Kidney epithelial cell (primary cell): ENCODE data around the gene DSCAM. TPM values are rescaled to one million over a fixed set of nuclear protein-coding genes. Genes with fewer than 3 reads are reported as not detected.

ENCODE experiments used
- DNase-seq: peaks from one replicate; pipeline ENCODE4 v3.0.0-alpha.2; 2010; ENCODE audit warnings: low read depth
- H3K27me3 ChIP-seq: 2 replicates; pipeline ENCODE4 v1.6.0; 2011; ENCODE audit warnings: low read length; ENCODE audit not compliant: control insufficient read depth, insufficient read depth
- H3K36me3 ChIP-seq: 2 replicates; pipeline ENCODE4 v1.5.1; 2011; ENCODE audit warnings: low read length; ENCODE audit not compliant: control insufficient read depth, insufficient read depth
- H3K4me3 ChIP-seq: 2 replicates; pipeline ENCODE4 v1.5.1; 2011; ENCODE audit warnings: low read depth, mild to moderate bottlenecking, control low read depth, low read length
- total RNA-seq: library from RNA; depleted of rRNA; stranded (reverse); fragments of >200 nt; gene quantifications from 2 replicates; pipeline ENCODE4 v1.2.3, GENCODE V29; 2015
- TF ChIP-seq, protein P1 (sequence below): IDR thresholded peaks from 2 replicates; pipeline ENCODE4 v1.5.1; 2011; ENCODE audit warnings: mild to moderate bottlenecking, moderate library complexity, low read length, control low read depth, inconsistent platforms; ENCODE audit not compliant: insufficient read depth, poor library complexity, severe bottlenecking

DSCAM gene
- total RNA-seq, 1 donor from 2014 or later, result 0.21 TPM

DNA sequence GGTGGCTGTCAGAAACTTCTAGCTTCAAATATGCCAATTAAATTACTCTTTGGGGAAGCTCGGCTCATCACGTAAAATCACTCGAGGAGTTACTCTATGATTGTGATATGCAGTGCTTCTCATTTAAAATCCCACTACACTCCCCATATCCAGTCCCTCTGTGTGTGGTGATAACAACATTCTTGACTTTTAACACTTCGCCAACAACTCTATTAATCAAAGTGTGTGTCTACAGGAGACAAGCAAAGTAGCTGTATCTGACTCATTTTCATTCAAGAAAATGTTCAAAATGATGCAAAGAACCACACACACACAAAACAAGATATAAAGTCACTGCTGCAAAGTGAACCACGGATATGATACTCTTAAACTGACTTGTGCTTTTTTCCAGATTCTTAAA, 341.3 kb downstream of the DSCAM start:
- H3K4me3 ChIP-seq, result no peak overlapping the region
- no peak for DNase-seq

DNA sequence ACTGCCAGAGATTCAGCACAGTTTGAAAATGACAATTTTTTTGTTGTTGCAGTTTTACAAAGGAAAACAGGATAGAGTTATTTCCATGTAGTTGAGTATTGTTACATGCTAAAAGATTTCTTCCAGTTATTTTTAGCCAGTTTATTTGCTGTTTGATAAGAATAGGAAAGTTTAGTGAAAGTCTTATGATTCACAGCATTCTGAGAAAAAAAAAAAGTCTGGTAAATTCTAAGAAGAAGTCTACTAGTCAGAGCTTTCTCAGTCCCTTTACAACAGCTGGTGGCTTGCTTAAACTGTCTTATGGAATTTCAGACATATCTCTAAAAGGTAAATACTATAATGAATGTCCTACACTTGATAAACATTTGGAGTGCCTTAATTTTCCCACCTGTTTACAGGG, 341.7 kb downstream of the DSCAM start:
- Histone ChIP-seq H3K27me3 (no peaks in the 10 kb centered on the region), H3K4me3 (no peak overlapping the region), H3K36me3 (no peaks in the 10 kb centered on the region)
- TF ChIP-seq, protein P1, sequence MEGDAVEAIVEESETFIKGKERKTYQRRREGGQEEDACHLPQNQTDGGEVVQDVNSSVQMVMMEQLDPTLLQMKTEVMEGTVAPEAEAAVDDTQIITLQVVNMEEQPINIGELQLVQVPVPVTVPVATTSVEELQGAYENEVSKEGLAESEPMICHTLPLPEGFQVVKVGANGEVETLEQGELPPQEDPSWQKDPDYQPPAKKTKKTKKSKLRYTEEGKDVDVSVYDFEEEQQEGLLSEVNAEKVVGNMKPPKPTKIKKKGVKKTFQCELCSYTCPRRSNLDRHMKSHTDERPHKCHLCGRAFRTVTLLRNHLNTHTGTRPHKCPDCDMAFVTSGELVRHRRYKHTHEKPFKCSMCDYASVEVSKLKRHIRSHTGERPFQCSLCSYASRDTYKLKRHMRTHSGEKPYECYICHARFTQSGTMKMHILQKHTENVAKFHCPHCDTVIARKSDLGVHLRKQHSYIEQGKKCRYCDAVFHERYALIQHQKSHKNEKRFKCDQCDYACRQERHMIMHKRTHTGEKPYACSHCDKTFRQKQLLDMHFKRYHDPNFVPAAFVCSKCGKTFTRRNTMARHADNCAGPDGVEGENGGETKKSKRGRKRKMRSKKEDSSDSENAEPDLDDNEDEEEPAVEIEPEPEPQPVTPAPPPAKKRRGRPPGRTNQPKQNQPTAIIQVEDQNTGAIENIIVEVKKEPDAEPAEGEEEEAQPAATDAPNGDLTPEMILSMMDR, result no peak
- DNase-seq, result no peak

More for the DNA sequence above, 341.3 kb downstream of the DSCAM start:
- Histone ChIP-seq H3K27me3 (no peaks in the 10 kb centered on the region), H3K36me3 (no peaks in the 10 kb centered on the region)
- TF ChIP-seq, protein P1, result no peak

- TF ChIP-seq, protein P1, result no peak
Measured at GRCh38 chr21:40504825-40505224, 342.1 kb downstream of the DSCAM start.

DNA sequence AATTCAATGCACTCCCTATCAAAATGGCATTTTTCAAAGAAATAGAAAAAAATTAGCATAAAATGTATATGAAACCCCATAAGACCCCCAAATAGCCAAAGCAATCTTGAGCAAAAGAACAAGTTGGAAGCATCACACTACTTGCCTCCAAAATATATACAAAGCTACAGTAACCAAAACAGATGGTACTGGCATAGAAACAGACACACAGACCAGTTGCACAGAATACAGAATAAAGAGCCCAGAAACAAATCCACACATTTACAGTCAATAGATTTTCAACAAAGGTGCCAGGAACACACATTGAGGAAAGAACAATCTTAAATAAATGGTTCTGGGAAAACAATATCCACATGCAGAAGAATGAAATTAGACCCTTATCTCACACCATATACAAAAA, 350.8 kb downstream of the DSCAM start:
- TF ChIP-seq, protein P1, result no peak
- Histone ChIP-seq H3K27me3 (no peaks in the 10 kb centered on the region), H3K36me3 (no peaks in the 10 kb centered on the region), H3K4me3 (no peak overlapping the region)
- no peak for DNase-seq

More at GRCh38 chr21:40504825-40505224, 342.1 kb downstream of the DSCAM start:
- H3K4me3 ChIP-seq, result no peak overlapping the region
- H3K36me3 ChIP-seq, result no peaks in the 10 kb centered on the region
- no peak for DNase-seq
- H3K27me3 ChIP-seq, result no peaks in the 10 kb centered on the region

DNA sequence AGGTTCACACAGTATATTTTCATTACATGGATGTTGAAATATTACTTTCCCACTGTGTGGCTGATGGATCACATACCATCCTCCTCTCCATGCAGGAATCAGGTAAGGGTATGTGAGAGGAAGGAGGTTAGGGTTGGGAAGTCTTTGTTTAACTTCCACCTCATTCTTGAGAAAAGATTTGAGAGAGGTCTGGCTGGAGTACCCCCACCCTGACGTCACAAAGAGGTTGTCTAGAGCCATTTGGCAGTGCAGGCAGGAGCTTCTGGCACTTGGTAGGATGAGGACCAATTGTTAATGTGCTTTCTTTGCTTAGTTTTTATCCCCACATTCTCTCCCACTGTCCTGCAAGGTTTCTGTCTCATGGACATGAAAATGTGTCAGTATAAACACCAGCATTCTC, 356.6 kb downstream of the DSCAM start:
- H3K27me3 ChIP-seq, result no peaks in the 10 kb centered on the region
- H3K4me3 ChIP-seq, result no peak overlapping the region
- DNase-seq, result no peak
- H3K36me3 ChIP-seq, result no peaks in the 10 kb centered on the region
- TF ChIP-seq, protein P1, result no peak

DNA sequence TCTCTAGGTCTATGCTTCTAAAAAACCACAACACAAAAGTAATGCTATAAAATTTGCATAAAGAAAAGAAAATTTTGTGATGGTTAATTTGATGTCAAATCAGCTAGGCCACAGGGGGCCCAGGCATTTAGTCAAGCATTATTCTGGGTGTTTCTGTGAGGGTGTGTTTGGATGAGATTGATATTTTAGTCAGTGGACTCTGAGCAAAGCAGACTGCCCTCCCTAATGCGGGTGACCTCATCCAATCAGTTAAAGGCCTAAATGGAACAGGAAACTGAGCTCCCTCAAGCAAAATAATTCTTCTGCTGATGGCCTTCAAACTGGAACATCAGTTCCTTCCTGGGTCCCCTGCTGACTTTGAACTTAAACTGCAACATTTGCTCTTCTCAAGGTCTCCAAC, 358.0 kb downstream of the DSCAM start:
- no peak overlapping the region for H3K4me3 ChIP-seq
- H3K27me3 ChIP-seq, result no peaks in the 10 kb centered on the region
- no peaks in the 10 kb centered on the region for H3K36me3 ChIP-seq
- TF ChIP-seq, protein P1, result no peak
- DNase-seq, result no peak
